Tibial nerve (tissue), 4 donors: ENCODE measurements around the gene SYCP2L.

Source experiments
- EP300 ChIP-seq, 2 donors: sonication (generic); formaldehyde crosslinking; IDR thresholded peaks; one replicate each; pipeline ENCODE4 v1.6.1; 2017; ENCODE audit warnings: antibody characterized with exemption in 2 of 2, mild to moderate bottlenecking in 1 of 2
- TF ChIP-seq, protein P1 (sequence below), 5 experiments: fragments of 200-600 bp in 3 of 5; fragments of 450-650 bp in 2 of 5; sonication (generic) in 3 of 5; IDR thresholded peaks; one replicate each; pipeline ENCODE4 v1.5.1; 2016 to 2019; ENCODE audit warnings: antibody characterized with exemption in 5 of 5, mild to moderate bottlenecking in 3 of 5, moderate library complexity in 2 of 5

DNA sequence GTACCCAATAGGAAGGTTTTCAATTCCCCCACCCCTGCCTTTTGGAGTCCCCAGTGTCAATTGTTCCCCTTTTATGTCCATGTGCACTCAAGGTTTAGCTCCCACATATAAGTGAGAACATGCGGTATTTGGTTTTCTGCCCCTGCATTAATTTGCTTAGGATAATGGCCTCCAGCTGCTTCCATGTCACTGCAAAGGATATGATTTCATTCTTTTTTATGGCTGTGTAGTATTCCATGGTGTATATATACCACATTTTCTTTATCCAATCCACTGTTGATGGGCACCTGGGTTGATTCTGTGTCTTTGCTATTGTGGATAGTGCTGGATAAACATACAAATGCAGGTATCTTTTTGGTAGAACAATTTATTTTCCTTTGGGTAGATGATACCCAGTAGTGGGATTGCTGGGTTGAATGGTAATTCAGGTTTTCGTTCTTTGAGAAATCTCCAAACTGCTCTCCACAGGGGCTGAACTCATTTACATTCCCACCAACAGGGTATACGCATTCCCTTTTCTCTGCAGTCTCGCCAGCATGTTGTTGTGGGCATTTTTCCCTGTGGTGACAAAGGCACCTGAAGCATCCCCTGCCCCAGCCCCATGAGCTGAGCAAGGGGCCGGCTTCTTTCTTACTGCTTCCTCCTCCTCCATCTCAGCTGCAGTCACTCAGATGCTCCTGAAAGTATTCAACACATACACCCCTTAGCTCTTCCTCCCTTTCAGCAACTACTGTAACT is 90.5 kb downstream of the SYCP2L start:
- TF ChIP-seq, protein P1, sequence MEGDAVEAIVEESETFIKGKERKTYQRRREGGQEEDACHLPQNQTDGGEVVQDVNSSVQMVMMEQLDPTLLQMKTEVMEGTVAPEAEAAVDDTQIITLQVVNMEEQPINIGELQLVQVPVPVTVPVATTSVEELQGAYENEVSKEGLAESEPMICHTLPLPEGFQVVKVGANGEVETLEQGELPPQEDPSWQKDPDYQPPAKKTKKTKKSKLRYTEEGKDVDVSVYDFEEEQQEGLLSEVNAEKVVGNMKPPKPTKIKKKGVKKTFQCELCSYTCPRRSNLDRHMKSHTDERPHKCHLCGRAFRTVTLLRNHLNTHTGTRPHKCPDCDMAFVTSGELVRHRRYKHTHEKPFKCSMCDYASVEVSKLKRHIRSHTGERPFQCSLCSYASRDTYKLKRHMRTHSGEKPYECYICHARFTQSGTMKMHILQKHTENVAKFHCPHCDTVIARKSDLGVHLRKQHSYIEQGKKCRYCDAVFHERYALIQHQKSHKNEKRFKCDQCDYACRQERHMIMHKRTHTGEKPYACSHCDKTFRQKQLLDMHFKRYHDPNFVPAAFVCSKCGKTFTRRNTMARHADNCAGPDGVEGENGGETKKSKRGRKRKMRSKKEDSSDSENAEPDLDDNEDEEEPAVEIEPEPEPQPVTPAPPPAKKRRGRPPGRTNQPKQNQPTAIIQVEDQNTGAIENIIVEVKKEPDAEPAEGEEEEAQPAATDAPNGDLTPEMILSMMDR (IDR thresholded peaks at IDR 0.05) = no peak
- TF ChIP-seq EP300 (IDR thresholded peaks at IDR 0.05) = no peak
